H9 (cell line): Measurements from ENCODE around the gene STK31. TPM values are rescaled to one million over a fixed set of nuclear protein-coding genes. Genes with fewer than 3 reads are reported as not detected.

Experiments used
- DNase-seq: peaks from one replicate; pipeline ENCODE4 v3.0.0-alpha.2; 2017
- H2AFZ ChIP-seq: one replicate; pipeline ENCODE4 v1.6.1; 2013; ENCODE audit warnings: mild to moderate bottlenecking, low read length, control low read depth, moderate library complexity
- H2AK5ac ChIP-seq: 2 replicates; pipeline ENCODE4 v1.6.1; 2013; ENCODE audit warnings: low read length, control low read depth, mixed read lengths; ENCODE audit not compliant: insufficient read length
- H2BK120ac ChIP-seq: one replicate; pipeline ENCODE4 v1.6.1; 2013; ENCODE audit warnings: low read depth, mild to moderate bottlenecking, low read length, control low read depth, inconsistent platforms; ENCODE audit not compliant: poor library complexity, severe bottlenecking
- H2BK12ac ChIP-seq: 2 replicates; pipeline ENCODE4 v1.6.1; 2013; ENCODE audit warnings: low read length, control low read depth, mixed read lengths, low read depth; ENCODE audit not compliant: insufficient read length
- H2BK15ac ChIP-seq: 2 replicates; pipeline ENCODE4 v1.6.1; 2013; ENCODE audit warnings: low read depth, low read length, control low read depth
- H2BK20ac ChIP-seq: one replicate; pipeline ENCODE4 v1.6.1; 2013; ENCODE audit warnings: low read depth, mild to moderate bottlenecking, low read length, control low read depth, inconsistent platforms; ENCODE audit not compliant: poor library complexity, severe bottlenecking
- H2BK5ac ChIP-seq: 2 replicates; pipeline ENCODE4 v1.6.1; 2013; ENCODE audit warnings: low read length, control low read depth, mixed read lengths; ENCODE audit not compliant: insufficient read length
- H3K14ac ChIP-seq: 2 replicates; pipeline ENCODE4 v1.6.1; 2013; ENCODE audit warnings: low read length, control low read depth; ENCODE audit not compliant: insufficient read depth
- H3K18ac ChIP-seq: 2 replicates; pipeline ENCODE4 v1.6.1; 2013; ENCODE audit warnings: low read depth, mild to moderate bottlenecking, mixed read lengths, low read length, control low read depth; ENCODE audit not compliant: insufficient read length
- H3K23ac ChIP-seq: 2 replicates; pipeline ENCODE4 v1.6.1; 2013; ENCODE audit warnings: low read length, control low read depth, mixed read lengths, low read depth; ENCODE audit not compliant: insufficient read length
- H3K23me2 ChIP-seq: 2 replicates; pipeline ENCODE4 v1.6.1; 2013; ENCODE audit warnings: low read depth, mild to moderate bottlenecking, mixed read lengths, low read length, control low read depth; ENCODE audit not compliant: insufficient read length, poor library complexity, severe bottlenecking
- H3K27ac ChIP-seq: 2 replicates; pipeline ENCODE4 v1.5.1; 2013; ENCODE audit warnings: low read length, control low read depth, mixed read lengths, low read depth; ENCODE audit not compliant: insufficient read length
- H3K27me3 ChIP-seq: 2 replicates; pipeline ENCODE4 v1.6.1; 2013; ENCODE audit warnings: low read length, control low read depth, inconsistent platforms; ENCODE audit not compliant: insufficient read depth
- H3K4ac ChIP-seq: 2 replicates; pipeline ENCODE4 v1.6.1; 2013; ENCODE audit warnings: low read depth, mild to moderate bottlenecking, control low read depth, inconsistent platforms, low read length, moderate library complexity
- H3K4me1 ChIP-seq: 2 replicates; pipeline ENCODE4 v1.6.1; 2013; ENCODE audit warnings: low read length, control low read depth, inconsistent platforms; ENCODE audit not compliant: insufficient read depth
- H3K4me2 ChIP-seq: 2 replicates; pipeline ENCODE4 v1.6.1; 2013; ENCODE audit warnings: low read length, control low read depth, mixed read lengths; ENCODE audit not compliant: insufficient read length, insufficient read depth
- H3K56ac ChIP-seq: 2 replicates; pipeline ENCODE4 v1.6.1; 2013; ENCODE audit warnings: low read depth, mild to moderate bottlenecking, mixed read lengths, low read length, control low read depth; ENCODE audit not compliant: insufficient read length
- H3K79me1 ChIP-seq: 2 replicates; pipeline ENCODE4 v1.6.1; 2013; ENCODE audit warnings: low read depth, mild to moderate bottlenecking, moderate library complexity, low read length, control low read depth, inconsistent platforms; ENCODE audit not compliant: insufficient read depth, poor library complexity, severe bottlenecking
- H3K79me2 ChIP-seq: 2 replicates; pipeline ENCODE4 v1.6.1; 2013; ENCODE audit warnings: low read length, control low read depth, inconsistent platforms; ENCODE audit not compliant: insufficient read depth
- H3K9ac ChIP-seq: 2 replicates; pipeline ENCODE4 v1.6.1; 2013; ENCODE audit warnings: low read length, control low read depth, mixed read lengths; ENCODE audit not compliant: insufficient read length; ENCODE audit errors: extremely low read depth
- H3K9me3 ChIP-seq: one replicate; pipeline ENCODE4 v1.6.1; 2013; ENCODE audit warnings: low read depth, low read length, inconsistent platforms; ENCODE audit not compliant: control insufficient read depth
- H3T11ph ChIP-seq: one replicate; pipeline ENCODE4 v1.6.1; 2013; ENCODE audit warnings: mild to moderate bottlenecking, low read length, control low read depth, inconsistent platforms
- H4K20me1 ChIP-seq: one replicate; pipeline ENCODE4 v1.6.1; 2013; ENCODE audit not compliant: control insufficient read depth, insufficient read length, insufficient read depth
- H4K5ac ChIP-seq: 2 replicates; pipeline ENCODE4 v1.6.1; 2013; ENCODE audit warnings: low read depth, mild to moderate bottlenecking, mixed read lengths, low read length, control low read depth; ENCODE audit not compliant: insufficient read length
- H4K8ac ChIP-seq: replicated peaks from 2 replicates; pipeline ENCODE4 v1.6.1; 2013; ENCODE audit warnings: low read length, control low read depth, mixed read lengths, low read depth; ENCODE audit not compliant: insufficient read length
- H4K91ac ChIP-seq: 2 replicates; pipeline ENCODE4 v1.6.1; 2013; ENCODE audit warnings: low read depth, mild to moderate bottlenecking, moderate library complexity, mixed read lengths, low read length, control low read depth; ENCODE audit not compliant: insufficient read length
- H3K27ac Mint-ChIP-seq, 3 experiments: 2 replicates in 2 of 3; 3 replicates in 1 of 3; pipeline ENCODE4 v1.8.0; 2020 to 2021; ENCODE audit warnings: mixed read lengths in 3 of 3, mild to moderate bottlenecking in 1 of 3, moderate library complexity in 1 of 3
- H3K27me3 Mint-ChIP-seq: 2 replicates; pipeline ENCODE4 v1.8.0; 2021; ENCODE audit warnings: low read depth, mild to moderate bottlenecking, moderate library complexity, mixed read lengths
- H3K36me3 Mint-ChIP-seq, 3 experiments: 2 replicates in 2 of 3; 3 replicates in 1 of 3; pipeline ENCODE4 v1.8.0; 2020 to 2021; ENCODE audit warnings: low read depth in 3 of 3, mixed read lengths in 3 of 3; ENCODE audit not compliant: insufficient read depth in 1 of 3
- H3K4me1 Mint-ChIP-seq, 2 experiments: 2 replicates each; pipeline ENCODE4 v1.8.0; 2020; ENCODE audit warnings: mixed read lengths in 2 of 2
- H3K4me3 Mint-ChIP-seq, 2 experiments: 2 replicates in 1 of 2; 3 replicates in 1 of 2; pipeline ENCODE4 v1.8.0; 2020 to 2021; ENCODE audit warnings: mild to moderate bottlenecking in 2 of 2, mixed read lengths in 2 of 2, moderate library complexity in 1 of 2
- H3K9me3 Mint-ChIP-seq, 2 experiments: 2 replicates in 1 of 2; 3 replicates in 1 of 2; pipeline ENCODE4 v1.8.0; 2020; ENCODE audit warnings: mild to moderate bottlenecking in 2 of 2, mixed read lengths in 2 of 2, moderate library complexity in 1 of 2
- CTCF ChIP-seq: fragments of 200-600 bp; sonication (generic); conservative IDR thresholded peaks from 3 replicates; pipeline ENCODE4 v1.8.0; 2021; ENCODE audit warnings: antibody characterized with exemption, mild to moderate bottlenecking
- WGBS: extraction: QIAGEN DNeasy Blood & Tissue Kit; methylation state at CpG from one replicate; pipeline ENCODE4 v1.1.7; 2013; ENCODE audit warnings: missing lambda C conversion rate, low lambda C conversion rate, mixed read lengths; ENCODE audit not compliant: insufficient read length; ENCODE audit errors: extremely low coverage; 5-methylcytosine and 5-hydroxymethylcytosine counted together
- total RNA-seq: library from RNA; stranded (reverse); gene quantifications from 2 replicates; pipeline ENCODE4 v1.2.1, GENCODE V29; 2021

STK31 gene
- total RNA-seq, 1 experiment from 2014 or later, result 0.24 TPM

GRCh38 chr7:23662984-23663313, 47.1 kb upstream of the STK31 start:
- Histone ChIP-seq H3K4me2 (no peak overlapping the region), H3K79me2 (no peaks in the 10 kb centered on the region), H3K27ac (peak overlapping the region; percentile 79), H3K9me3 (no peaks in the 10 kb centered on the region), H3T11ph (no peak overlapping the region), H4K20me1 (no peaks in the 10 kb centered on the region), H3K27me3 (no peaks in the 10 kb centered on the region), H3K9ac (no peak overlapping the region), H3K56ac (no peak overlapping the region), H3K4me1 (peaks cover 7% of the 10 kb centered on the region; the same call in 1 of the 2 replicates), H4K8ac (no peak overlapping the region), H2BK20ac (no peak overlapping the region), H3K4ac (no peak overlapping the region; the same call in 1 of the 2 replicates), H3K14ac (peak overlapping the region; percentile 4; the same call in 1 of the 2 replicates), H4K5ac (no peak overlapping the region), H2BK5ac (no peak overlapping the region), H3K23me2 (no peaks in the 10 kb centered on the region), H2BK15ac (no peak overlapping the region), H2AFZ (peak overlapping the region; percentile 23), H3K18ac (peak overlapping the region; percentile 1), H3K23ac (no peak overlapping the region), H4K91ac (no peak overlapping the region), H2AK5ac (no peak overlapping the region), H3K79me1 (no peaks in the 10 kb centered on the region), H2BK12ac (no peak overlapping the region), H2BK120ac (no peak overlapping the region)
- peaks cover 7 to 13% (median 11%) of the 10 kb centered on the region in 3 experiments; a peak in 6 of 7 replicates for H3K36me3 Mint-ChIP-seq
- no CpG with 5 or more reads among the region's 2 CpGs for WGBS
- no peak overlapping the region; a peak in 1 of 5 replicates for H3K4me3 Mint-ChIP-seq
- H3K9me3 Mint-ChIP-seq, result peaks cover 12 to 18% of the 10 kb centered on the region in 2 experiments
- peak overlapping the region; percentile 68 to 89 (median 88); a peak in 6 of 7 replicates for H3K27ac Mint-ChIP-seq
- no peak for TF ChIP-seq CTCF
- peaks cover 2% of the 10 kb centered on the region; the same call in 1 of the 2 replicates for H3K27me3 Mint-ChIP-seq
- H3K4me1 Mint-ChIP-seq, result peaks cover 31 to 32% of the 10 kb centered on the region in 2 experiments
- DNase-seq, result no peak
